A673 (cell line): ENCODE data around the gene TSPAN14.

Experiments
- CTCF ChIP-seq: fragments of 300-800, 200-600 bp; sonication (generic); conservative IDR thresholded peaks from 2 replicates; pipeline ENCODE4 v1.5.1; 2017; ENCODE audit warnings: low read depth, mild to moderate bottlenecking, antibody characterized with exemption, low read length, moderate library complexity, mixed read lengths
- EZH2 ChIP-seq: fragments of 200-600 bp; sonication (generic); IDR thresholded peaks from 2 replicates; pipeline ENCODE4 v1.6.1; 2017; ENCODE audit warnings: borderline replicate concordance, low read depth, mild to moderate bottlenecking, mixed read lengths, antibody characterized with exemption, low read length; ENCODE audit not compliant: poor library complexity, severe bottlenecking

GRCh38 chr10:80484676-80485075 is 30.6 kb downstream of the TSPAN14 start:
- no peak for TF ChIP-seq CTCF
- no peak for TF ChIP-seq EZH2
